HG03039 (cell line): ENCODE data around the gene CBX5.
"Not testable (repeated sequence)": the region's sequence is repeated elsewhere in the genome, so short reads cannot be mapped to it uniquely, and the experiment has no call there.

Experiments
- ATAC-seq: cut with Tn5 transposase; IDR thresholded peaks from one replicate; pipeline ENCODE4 v1.9.1; 2021; ENCODE audit warnings: mild to moderate bottlenecking, moderate library complexity; ENCODE audit not compliant: unreplicated experiment

Gene CBX5

GRCh38 chr12:54228471-54228870, 51.5 kb downstream of the CBX5 start:
- no peak for ATAC-seq

DNA sequence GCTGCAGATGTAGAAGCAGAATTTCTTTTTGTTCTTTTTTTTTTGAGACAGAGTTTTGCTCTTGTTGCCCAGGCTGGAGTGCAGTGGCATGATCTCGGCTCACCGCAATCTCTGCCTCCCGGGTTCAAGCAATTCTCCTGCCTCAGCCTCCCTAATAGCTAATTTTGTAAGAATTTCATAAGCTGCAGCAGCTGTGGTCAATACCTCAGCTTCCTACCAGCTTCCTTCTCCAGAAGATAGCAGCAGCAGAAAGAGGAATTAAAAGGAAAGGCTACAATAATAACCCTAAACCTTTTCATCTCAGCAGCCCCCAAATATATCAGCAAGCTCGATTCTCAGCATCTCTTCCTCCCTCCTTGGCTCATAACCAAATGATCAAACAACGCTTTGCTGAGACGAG, 52.0 kb downstream of the CBX5 start:
- not testable (repeated sequence) for ATAC-seq

GRCh38 chr12:54227376-54227775, 52.5 kb downstream of the CBX5 start:
- no peak for ATAC-seq

DNA sequence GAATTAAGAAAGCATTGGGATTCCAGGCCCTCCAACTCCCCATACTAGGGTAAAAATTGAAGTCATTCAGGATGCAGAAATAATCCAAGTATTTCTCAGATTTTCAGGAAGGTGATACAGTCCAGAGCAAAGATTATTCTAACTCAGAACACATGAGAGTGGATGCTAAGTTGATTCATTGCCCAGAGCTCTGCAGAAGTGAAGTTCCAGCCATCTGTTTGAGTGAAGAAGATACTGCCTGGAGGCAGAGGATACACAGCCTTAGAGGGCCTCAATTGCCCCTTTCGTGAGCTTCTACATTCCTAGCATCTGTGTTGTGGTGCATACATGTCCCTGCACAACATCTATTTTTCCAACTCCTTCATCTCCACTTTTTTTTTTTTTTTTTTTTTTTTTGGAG, 54.3 kb downstream of the CBX5 start:
- ATAC-seq, result no peak

DNA sequence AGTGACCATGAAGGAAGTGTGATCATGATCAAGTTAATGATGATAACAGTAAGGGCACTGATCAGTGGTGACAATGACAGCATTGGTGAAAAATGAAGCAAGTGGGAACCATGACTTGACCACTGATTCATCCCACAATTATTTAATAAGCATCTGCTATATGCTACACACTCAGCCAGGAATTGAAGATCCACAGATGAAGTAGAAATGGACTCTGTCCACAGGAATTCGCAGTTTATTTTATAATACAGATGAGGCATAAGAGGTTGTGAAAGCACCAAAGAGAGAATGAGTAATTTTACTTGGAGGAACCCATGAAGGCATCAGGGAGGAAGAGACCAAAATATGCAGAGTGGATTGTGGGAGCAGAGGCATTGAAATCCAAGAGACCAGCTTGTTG, 57.3 kb downstream of the CBX5 start:
- no peak for ATAC-seq

DNA sequence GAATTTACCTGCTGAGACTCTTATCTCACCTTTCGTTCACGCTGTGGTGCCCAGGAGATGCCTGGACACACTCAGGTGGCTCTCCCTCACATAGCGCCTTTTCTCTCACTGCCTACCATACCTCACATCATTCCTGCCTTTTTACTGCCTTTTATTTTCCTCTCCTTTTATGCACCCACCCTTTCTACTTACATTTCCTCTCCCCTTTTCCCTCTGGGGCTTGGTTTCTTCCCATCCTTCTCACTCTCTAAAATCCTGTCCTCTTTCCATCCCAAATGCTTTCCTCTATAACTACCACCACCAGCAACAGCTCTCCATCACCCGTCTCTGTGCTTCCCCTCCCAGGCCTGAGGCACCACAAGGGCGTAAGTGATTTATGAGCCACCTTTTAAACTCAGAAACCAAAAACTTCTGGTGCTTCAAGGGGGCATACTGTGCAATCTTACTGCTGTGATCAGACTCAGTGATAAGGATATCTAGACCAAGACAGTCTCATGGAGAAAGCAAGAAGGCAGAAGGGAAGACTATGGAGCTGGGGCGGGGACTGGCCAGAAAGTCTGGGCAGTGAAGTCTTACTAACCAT, 58.4 kb downstream of the CBX5 start:
- ATAC-seq, result no peak

DNA sequence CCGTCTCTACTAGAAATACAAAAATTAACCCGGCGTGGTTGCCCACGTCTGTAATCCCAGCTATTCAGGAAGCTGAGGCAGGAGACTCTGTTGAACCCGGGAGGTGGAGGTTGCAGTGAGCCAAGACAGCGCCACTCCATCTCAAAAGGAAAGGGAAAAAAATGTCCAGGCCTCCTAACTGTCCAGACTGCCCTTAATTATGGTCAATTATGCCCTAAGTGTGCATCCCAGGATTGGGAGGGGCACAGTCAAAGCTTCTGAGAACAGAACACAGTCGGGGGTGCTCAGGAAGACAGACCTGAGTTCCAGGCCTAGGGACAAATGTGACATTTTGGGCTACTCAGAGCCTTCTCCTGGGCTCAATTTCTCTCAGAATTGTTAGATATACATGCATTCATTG, 59.4 kb downstream of the CBX5 start:
- ATAC-seq, result no peak

- ATAC-seq, result no peak
Measured at GRCh38 chr12:54220092-54220557, 59.8 kb downstream of the CBX5 start.

- ATAC-seq, result no peak
Measured at GRCh38 chr12:54217774-54218241, 62.1 kb downstream of the CBX5 start.

GRCh38 chr12:54216797-54217661, 62.9 kb downstream of the CBX5 start:
- ATAC-seq, result peak; percentile 32

DNA sequence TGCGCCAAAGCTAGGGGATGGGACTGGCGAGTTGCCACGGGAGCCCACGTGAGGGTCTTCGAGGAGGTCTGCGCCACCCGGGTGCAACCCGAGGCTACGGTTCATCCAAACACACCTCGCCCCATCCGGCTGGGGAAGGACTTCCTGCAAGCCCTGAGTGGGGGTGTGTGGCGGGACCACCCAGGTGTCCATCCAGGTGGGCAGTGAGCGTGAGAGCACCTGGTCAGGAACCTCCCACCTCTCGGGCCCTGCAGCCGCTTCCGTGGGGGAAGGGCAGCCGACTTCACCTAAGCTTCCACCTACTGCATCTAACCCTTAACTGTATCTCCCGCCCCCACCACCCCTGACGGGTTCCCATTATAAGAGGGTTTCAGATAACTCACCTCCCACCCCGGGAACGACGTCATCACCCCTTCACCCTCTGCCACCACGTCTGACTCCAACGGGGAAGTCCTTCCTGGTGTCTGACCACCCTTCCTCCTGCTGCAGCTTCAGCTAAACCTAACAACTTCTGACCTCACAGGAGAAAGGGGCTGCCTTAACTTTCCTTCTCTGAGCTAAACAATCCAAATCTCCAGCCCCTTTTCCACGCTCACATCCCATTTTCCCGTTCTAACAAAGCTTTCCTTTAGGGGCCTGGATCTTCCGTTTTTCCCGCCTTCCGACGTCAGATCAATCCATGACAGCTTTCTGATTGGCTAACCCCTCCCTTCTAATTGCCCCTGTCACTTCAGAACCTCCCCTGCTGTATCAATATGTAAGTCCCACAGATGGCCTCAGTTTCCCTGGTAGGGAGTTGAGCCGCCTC, 63.7 kb downstream of the CBX5 start:
- no peak for ATAC-seq

GRCh38 chr12:54214553-54215406, 65.1 kb downstream of the CBX5 start:
- ATAC-seq, result peak; percentile 76

GRCh38 chr12:54213079-54213478, 66.8 kb downstream of the CBX5 start:
- ATAC-seq, result no peak

- no peak for ATAC-seq
Measured at GRCh38 chr12:54211920-54212319, 68.0 kb downstream of the CBX5 start.

- no peak for ATAC-seq
Measured at GRCh38 chr12:54210400-54210790, 69.5 kb downstream of the CBX5 start.

GRCh38 chr12:54208591-54208990, 71.3 kb downstream of the CBX5 start:
- no peak for ATAC-seq

DNA sequence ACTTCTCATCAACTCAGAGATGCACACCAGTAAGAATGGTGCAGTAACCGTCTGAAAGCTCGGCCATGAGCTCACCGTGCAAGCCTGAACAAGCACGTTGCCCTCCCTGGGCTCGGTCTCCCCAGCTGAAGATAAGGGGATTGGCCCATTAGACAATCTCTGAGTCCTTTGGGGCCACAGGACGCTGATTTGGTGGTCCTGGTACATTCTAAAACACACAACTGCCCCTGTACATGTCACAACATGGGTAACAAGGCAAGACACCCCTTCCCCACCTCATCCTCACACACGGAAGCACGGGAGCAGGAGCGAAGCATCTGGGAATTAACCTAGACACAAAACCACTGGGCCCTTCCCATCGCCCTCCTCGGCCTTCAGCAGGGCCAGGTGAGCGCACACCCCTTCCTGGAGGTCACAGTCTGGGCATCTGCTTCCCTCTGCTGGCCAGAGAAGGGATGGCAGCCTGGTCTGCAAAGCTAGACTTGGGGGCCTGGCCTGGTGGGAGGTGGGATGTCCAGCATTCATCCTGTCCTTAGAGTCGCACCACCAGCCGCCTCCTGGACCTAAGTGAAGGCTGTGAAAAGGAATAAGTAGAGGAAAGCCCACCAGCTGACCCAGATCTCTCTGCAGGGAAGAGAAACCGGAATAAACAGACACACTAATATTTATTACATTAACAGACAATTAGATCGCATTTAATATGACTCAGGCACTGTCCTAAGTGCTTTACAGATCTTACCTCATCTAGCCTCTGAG, 72.2 kb downstream of the CBX5 start:
- ATAC-seq, result no peak

- ATAC-seq, result no peak
Measured at GRCh38 chr12:54206791-54207190, 73.1 kb downstream of the CBX5 start.

DNA sequence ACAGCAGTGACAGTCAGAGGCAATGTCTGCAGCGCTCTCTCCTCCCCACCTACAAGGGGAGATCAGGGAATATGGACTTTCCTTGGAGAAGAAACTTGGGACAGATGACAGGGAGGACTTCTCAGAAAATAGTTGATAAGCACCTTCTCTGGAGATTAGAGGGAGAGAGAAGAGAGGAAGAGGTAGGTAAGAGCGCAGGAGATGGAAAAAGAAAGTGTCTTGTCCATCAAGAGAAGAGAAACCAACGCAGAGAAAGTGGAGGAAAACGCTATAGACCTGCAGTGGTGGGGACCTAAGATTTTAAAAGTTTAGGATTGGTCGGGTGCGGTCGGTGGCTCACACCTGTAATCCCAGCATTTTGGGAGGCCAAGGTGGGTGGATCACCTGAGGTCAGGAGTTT, 75.6 kb downstream of the CBX5 start:
- no peak for ATAC-seq
